Upper lobe of left lung (tissue), 6 donors: Measurements from ENCODE around the gene MED31. TPM values are rescaled to one million over a fixed set of nuclear protein-coding genes. Genes with fewer than 3 reads are reported as not detected.
A peak's percentile ranks its signal among the peaks of the same experiment; 100 is the strongest.
"Not testable (repeated sequence)": the region's sequence is repeated elsewhere in the genome, so short reads cannot be mapped to it uniquely, and the experiment has no call there.

ENCODE experiments used
- ATAC-seq, 2 donors: fragments of 200-7000 bp; cut with Tn5 transposase; one replicate each; pipeline ENCODE4 v1.9.1; 2022; ENCODE audit warnings: mild to moderate bottlenecking in 2 of 2, moderate library complexity in 2 of 2; ENCODE audit not compliant: low FRiP score in 2 of 2
- DNase-seq, 2 donors: peaks; one replicate each; pipeline ENCODE4 v3.0.0-alpha.2; 2019 to 2020
- H3K27ac ChIP-seq, 4 donors: fragments of 200-600 bp; sonication (generic); one replicate each; pipeline ENCODE4 v1.5.1; 2016 to 2019
- H3K27me3 ChIP-seq, 4 donors: fragments of 200-600 bp; sonication (generic); one replicate each; pipeline ENCODE4 v1.5.1; 2017 to 2019
- H3K36me3 ChIP-seq, 4 donors: fragments of 200-600 bp; sonication (generic); one replicate each; pipeline ENCODE4 v1.5.1; 2016 to 2019
- H3K4me1 ChIP-seq, 4 donors: fragments of 200-600 bp; sonication (generic); one replicate each; pipeline ENCODE4 v1.5.1; 2018 to 2019
- H3K4me3 ChIP-seq, 4 donors: fragments of 200-600 bp; sonication (generic); one replicate each; pipeline ENCODE4 v1.5.1; 2017 to 2019; ENCODE audit warnings: mild to moderate bottlenecking in 2 of 4, moderate library complexity in 1 of 4
- H3K9me3 ChIP-seq, 4 donors: fragments of 200-600 bp; sonication (generic); one replicate each; pipeline ENCODE4 v1.5.1; 2018 to 2019
- EP300 ChIP-seq, 4 donors: sonication (generic); formaldehyde crosslinking; IDR thresholded peaks; one replicate each; pipeline ENCODE4 v1.5.1; 2017; ENCODE audit warnings: antibody characterized with exemption in 4 of 4, control low read depth in 2 of 4
- POLR2A ChIP-seq, 4 donors: fragments of 450-650 bp; IDR thresholded peaks; one replicate each; pipeline ENCODE4 v1.5.1; 2016 to 2017; ENCODE audit warnings: antibody characterized with exemption in 4 of 4, mild to moderate bottlenecking in 2 of 4
- POLR2AphosphoS5 ChIP-seq, 2 donors: sonication (generic); formaldehyde crosslinking; IDR thresholded peaks; one replicate each; pipeline ENCODE4 v1.5.1; 2017; ENCODE audit warnings: antibody characterized with exemption in 2 of 2
- WGBS, 2 donors: methylation state at CpG; one replicate each; pipeline ENCODE4 v1.1.5; 2017 to 2018; 5-methylcytosine and 5-hydroxymethylcytosine counted together
- total RNA-seq, 6 donors: library from RNA; depleted of rRNA in 4 of 6; stranded (reverse); fragments of >200 nt in 4 of 6; gene quantifications; one replicate each; pipeline versions ENCODE4 v1.1.0 to v1.2.1, GENCODE V29; 2016 to 2021
- TF ChIP-seq, protein P1 (sequence below), 6 experiments: fragments of 450-650 bp in 4 of 6; fragments of 200-600 bp in 2 of 6; sonication (generic) in 2 of 6; IDR thresholded peaks; one replicate each; pipeline ENCODE4 v1.5.1; 2016 to 2019; ENCODE audit warnings: antibody characterized with exemption in 6 of 6
- donor health status: DM: no; HTN: no; CAD: no; lungs with moderate emphysema.
- donor health status: DM: no; HTN: yes; CAD: no; lungs with severe emphysema.

The MED31 gene
- total RNA-seq, 6 donors from 2014 or later, result 1.8 to 22.9 (median 13.2) TPM

DNA sequence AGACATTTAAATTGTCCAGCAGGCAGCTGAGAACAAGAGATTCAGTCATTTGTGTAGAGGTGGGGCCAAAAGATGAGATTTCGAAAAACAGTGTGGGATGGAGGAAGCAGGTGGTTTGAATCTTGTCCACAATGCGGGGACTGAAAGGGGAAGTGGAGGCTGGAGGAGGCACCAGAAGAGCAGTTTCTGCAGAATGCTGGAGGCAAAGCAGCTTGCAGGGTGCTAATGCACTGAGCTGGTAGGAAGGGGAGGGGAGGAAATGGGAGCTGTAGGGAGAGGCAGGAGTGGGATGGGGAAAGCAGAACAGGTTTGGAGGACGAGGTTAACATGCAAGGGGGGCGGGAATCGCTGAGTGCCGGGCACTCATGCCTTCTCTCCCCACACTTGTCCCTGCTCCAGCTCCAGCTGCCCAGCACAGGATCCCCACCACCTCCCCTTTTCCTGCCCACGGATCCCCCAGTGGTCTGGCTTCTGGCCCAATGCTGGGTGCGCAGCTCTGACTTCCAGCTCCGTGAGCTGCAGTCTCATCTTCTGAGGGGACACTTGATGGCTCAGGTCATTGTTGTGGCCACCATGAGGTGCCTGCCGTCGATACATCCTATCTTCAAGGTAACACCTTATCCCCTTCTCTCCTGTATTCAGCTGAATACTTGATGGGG lies 9.5 kb upstream of the MED31 start:
- Histone ChIP-seq H3K36me3 (no peaks in the 10 kb centered on the region), H3K9me3 (no peaks in the 10 kb centered on the region), H3K4me3 (no peak overlapping the region), H3K4me1 (peaks cover 0 to 12% (median 4%) of the 10 kb centered on the region in 4 donors), H3K27me3 (no peaks in the 10 kb centered on the region), H3K27ac (no peak overlapping the region)
- WGBS, 2 donors, result 43% methylated on average over 11 of the region's 11 CpGs
- DNase-seq, result no peak
- ATAC-seq, result peak in 1 of 2 donors; percentile 61
- TF ChIP-seq, protein P1, sequence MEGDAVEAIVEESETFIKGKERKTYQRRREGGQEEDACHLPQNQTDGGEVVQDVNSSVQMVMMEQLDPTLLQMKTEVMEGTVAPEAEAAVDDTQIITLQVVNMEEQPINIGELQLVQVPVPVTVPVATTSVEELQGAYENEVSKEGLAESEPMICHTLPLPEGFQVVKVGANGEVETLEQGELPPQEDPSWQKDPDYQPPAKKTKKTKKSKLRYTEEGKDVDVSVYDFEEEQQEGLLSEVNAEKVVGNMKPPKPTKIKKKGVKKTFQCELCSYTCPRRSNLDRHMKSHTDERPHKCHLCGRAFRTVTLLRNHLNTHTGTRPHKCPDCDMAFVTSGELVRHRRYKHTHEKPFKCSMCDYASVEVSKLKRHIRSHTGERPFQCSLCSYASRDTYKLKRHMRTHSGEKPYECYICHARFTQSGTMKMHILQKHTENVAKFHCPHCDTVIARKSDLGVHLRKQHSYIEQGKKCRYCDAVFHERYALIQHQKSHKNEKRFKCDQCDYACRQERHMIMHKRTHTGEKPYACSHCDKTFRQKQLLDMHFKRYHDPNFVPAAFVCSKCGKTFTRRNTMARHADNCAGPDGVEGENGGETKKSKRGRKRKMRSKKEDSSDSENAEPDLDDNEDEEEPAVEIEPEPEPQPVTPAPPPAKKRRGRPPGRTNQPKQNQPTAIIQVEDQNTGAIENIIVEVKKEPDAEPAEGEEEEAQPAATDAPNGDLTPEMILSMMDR (IDR thresholded peaks at IDR 0.05), result no peak
- TF ChIP-seq POLR2A (IDR thresholded peaks at IDR 0.05) (no peak), EP300 (IDR thresholded peaks at IDR 0.05) (no peak), POLR2AphosphoS5 (IDR thresholded peaks at IDR 0.05) (no peak)

DNA sequence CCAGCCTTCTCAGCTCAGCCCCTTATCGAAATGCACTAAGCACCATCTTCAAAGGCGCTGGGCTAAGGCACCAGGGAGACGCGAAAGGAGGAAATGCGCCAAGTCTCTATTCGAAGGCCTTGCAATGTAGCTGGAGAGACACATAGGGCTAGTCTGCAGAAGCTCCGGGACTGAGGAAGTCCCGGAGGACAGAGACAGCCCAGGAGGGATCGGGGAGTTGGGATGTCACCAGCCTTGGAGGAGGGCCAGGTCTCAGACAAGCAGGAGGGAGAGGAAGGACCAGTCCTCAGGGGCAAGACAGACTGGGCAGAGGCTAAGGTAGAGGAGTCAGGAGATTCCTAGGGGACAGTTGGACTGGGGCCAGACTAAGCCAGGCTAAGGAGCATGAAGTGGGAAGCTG lies 8.7 kb upstream of the MED31 start:
- H3K9me3 ChIP-seq, result no peaks in the 10 kb centered on the region
- WGBS, 2 donors, result 68 to 69% methylated on average over 9 of the region's 9 CpGs
- peaks cover 0 to 3% (median under 1%) of the 10 kb centered on the region in 4 donors for H3K27me3 ChIP-seq
- no peak overlapping the region for H3K27ac ChIP-seq
- TF ChIP-seq, protein P1 (IDR thresholded peaks at IDR 0.05), result no peak
- no peak for TF ChIP-seq POLR2A (IDR thresholded peaks at IDR 0.05)
- TF ChIP-seq EP300 (IDR thresholded peaks at IDR 0.05), result no peak
- no peak for TF ChIP-seq POLR2AphosphoS5 (IDR thresholded peaks at IDR 0.05)
- ATAC-seq (peak in 1 of 2 donors; percentile 30), DNase-seq (no peak)
- H3K4me1 ChIP-seq, result peaks cover 3 to 14% (median 8%) of the 10 kb centered on the region in 4 donors
- H3K36me3 ChIP-seq, result no peaks in the 10 kb centered on the region
- H3K4me3 ChIP-seq, result no peak overlapping the region

DNA sequence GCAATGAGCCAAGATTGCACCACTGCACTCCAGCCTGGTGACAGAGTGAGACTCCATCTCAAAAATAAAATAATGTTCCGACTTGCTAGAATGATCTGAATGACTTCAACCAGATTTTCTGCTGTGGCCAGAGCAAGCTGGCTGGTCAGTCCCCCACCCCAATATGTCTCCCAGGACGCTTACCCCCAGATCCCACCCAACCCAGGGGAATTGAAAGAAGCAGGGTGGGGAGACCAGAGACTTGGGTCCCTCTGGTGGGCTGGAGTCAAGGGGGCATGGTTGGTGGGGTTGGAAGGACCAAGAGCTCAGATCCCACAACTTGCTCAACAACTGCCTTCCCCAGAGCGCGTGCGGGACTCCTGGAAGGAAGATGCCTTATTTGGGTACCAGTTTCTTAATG lies 7.0 kb upstream of the MED31 start:
- not testable (repeated sequence) for H3K9me3 ChIP-seq, H3K27me3 ChIP-seq, H3K4me3 ChIP-seq, H3K27ac ChIP-seq, DNase-seq, H3K36me3 ChIP-seq, ATAC-seq
- WGBS, 2 donors, result 85 to 97% methylated on average over 2 to 5 of the region's 5 CpGs
- H3K4me1 ChIP-seq, result peaks cover 7 to 14% (median 11%) of the 10 kb centered on the region in 4 donors

DNA sequence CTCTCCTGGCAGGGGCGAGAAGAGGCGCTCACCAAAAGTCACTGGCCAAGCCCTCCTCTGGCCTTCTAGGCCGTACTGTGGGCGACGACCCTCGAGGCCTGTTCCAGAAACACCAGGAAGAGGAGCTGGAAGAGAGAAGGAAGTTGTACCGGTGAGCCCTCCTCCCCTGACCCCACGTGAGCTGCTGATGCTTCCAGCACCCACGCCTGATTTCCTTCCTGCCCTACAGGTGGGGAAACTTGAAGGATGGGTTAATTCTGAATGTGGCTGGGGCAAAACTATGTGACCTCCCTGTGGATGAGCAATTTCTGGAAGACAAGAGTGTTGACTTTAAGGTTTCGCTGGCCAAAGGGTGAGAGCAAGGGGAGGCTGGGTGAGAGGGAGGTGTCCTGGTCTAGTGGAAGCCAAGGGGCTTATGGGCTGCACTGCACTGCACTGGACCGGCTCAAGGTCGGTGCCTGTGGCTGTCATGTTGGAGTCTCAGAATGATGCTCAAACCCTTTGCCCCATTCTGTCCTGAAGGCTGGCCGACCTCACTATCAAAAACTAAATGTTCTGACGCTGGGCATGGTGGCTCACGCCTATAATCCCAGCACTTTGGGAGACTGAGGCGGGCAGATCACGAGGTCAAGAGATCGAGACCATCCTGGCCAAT lies 6.4 kb upstream of the MED31 start:
- Histone ChIP-seq H3K36me3 (no peaks in the 10 kb centered on the region), H3K4me3 (peak overlapping the region in 3 of 4 donors; percentile 24 to 42 (median 30)), H3K27me3 (peaks cover 0 to 6% (median 2%) of the 10 kb centered on the region in 4 donors), H3K9me3 (no peaks in the 10 kb centered on the region), H3K27ac (no peak overlapping the region), H3K4me1 (peaks cover 7 to 19% (median 16%) of the 10 kb centered on the region in 4 donors)
- DNase-seq, result no peak
- WGBS, 2 donors, result 63 to 73% methylated on average over 17 to 18 of the region's 18 CpGs
- TF ChIP-seq EP300 (IDR thresholded peaks at IDR 0.05) (no peak), POLR2AphosphoS5 (IDR thresholded peaks at IDR 0.05) (no peak), POLR2A (IDR thresholded peaks at IDR 0.05) (no peak)
- TF ChIP-seq, protein P1 (IDR thresholded peaks at IDR 0.05), result no peak
- no peak for ATAC-seq

DNA sequence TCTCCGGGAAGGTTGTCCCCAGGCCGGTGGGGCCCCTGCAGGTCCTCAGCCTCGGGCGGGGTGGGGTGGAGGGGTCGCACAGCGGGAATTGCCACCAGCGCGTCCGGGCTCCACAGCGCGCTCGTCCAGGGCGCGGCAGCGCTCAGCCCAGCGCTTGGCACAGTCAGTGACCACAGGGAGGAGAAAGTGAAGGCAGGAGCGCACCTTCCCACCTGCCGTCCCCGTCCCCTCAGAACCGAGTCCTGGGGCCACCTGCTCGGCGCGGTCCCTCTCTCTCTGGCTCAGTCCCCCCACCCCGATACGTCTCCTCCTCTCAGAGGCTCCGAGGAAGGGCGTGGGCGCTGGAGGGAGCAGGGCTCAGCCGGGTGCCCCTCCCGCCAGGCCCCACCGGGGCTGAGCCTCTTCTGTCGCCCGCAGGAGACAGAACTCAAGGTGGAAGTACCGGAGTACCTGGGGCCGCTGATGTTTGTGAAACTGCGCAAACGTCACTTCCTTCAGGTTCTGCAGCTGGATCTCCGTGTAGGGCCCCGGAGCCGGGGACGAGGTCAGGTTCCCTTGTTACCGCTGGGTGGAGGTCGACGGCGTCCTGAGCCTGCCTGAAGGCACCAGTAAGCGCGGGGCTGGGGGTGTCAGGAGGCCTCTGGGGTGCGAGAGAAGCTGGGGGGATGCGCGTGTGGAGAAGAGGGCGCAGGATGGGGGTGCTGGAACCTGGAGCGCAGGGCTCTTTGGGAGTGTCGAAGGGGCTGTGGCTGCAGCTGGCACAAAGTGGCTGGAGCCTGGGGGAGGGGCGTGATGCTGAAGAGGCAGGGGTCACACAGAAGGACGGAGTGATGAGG lies 5.6 kb upstream of the MED31 start:
- H3K27ac ChIP-seq, H3K27me3 ChIP-seq, H3K36me3 ChIP-seq, H3K9me3 ChIP-seq: not testable (repeated sequence)
- Histone ChIP-seq H3K4me3 (peak overlapping the region in 3 of 4 donors; percentile 24 to 42 (median 30)), H3K4me1 (peaks cover 13 to 27% (median 24%) of the 10 kb centered on the region in 4 donors)
- peak in 1 of 2 donors; percentile 56 for DNase-seq
- peak; percentile 1 to 13 for ATAC-seq
- WGBS, 2 donors, result 5 to 12% methylated on average over 11 to 25 of the region's 55 CpGs

DNA sequence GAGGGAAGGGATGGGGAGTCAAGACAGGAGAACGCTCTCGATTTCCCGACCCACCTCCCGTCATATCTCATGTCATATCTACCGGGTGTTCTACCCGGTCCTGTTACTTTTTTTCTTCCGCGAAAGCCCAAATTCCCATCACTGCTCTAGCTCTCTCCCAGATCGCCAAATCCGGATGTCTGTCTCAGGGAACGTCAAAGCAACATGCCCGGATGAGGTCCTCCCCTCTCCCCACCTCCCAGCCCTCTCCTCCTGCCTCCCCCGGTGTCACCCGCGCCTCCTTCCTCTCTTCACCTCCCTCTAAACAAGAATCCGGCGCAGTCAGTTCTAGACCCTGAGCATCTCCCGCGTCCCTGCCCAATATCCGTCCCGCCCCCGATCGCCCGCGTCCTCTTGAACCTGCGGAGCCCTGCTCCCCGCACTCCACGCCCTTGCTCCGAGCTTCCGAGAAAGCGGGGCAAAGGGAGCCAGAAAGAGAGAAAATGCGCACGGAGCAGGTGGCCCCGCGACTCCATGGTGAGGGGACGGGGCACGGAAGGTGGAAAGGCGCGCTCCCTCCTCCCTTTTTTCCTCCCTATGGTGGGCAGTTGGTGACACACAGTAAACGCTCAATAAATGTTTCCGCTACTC lies 4.4 kb upstream of the MED31 start:
- H3K4me3 ChIP-seq, result peak overlapping the region in 1 of 4 donors; percentile 23
- not testable (repeated sequence) for H3K27ac ChIP-seq, H3K36me3 ChIP-seq, ATAC-seq, H3K9me3 ChIP-seq, H3K27me3 ChIP-seq
- DNase-seq, result peak in 1 of 2 donors; percentile 50
- peaks cover 17 to 30% (median 25%) of the 10 kb centered on the region in 4 donors for H3K4me1 ChIP-seq
- 3 to 11% methylated on average over 13 to 32 of the region's 41 CpGs for WGBS, 2 donors
